Measurements from ENCODE around the gene S100A10. TPM values are rescaled to one million over a fixed set of nuclear protein-coding genes. Genes with fewer than 3 reads are reported as not detected.
A peak's percentile ranks its signal among the peaks of the same experiment; 100 is the strongest.

S100A10 gene
- total RNA-seq, 1 donor from 2014 or later = 438 TPM

DNA sequence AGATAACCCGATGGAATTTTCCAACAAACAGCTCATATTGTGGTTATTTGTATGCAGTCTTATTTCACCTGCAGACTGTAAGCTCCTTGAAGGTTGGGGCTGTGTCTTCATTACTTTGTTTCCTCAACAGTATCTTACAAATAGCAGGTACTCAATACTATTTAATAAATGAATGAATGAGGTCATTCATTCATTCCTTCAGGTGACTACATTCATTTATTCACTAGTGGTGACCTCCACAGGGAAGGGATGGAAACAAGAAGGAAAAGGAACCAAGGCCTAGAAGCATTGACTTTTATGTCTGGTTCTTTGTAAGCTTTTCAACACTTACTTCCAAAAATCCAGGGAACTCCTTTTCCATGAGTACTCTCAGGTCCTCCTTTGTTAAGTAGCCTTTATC, 7.9 kb downstream of the S100A10 start:
- H3K9me3 Mint-ChIP-seq (ENCODE audit: low read depth) = no peaks in the 10 kb centered on the region
- peaks cover 31% of the 10 kb centered on the region for H3K36me3 Mint-ChIP-seq (ENCODE audit: insufficient read depth)
- DNase-seq (ENCODE audit: low spot score, unreplicated experiment) = no peak
- H3K27ac Mint-ChIP-seq = no peak overlapping the region
- TF ChIP-seq, protein P1, sequence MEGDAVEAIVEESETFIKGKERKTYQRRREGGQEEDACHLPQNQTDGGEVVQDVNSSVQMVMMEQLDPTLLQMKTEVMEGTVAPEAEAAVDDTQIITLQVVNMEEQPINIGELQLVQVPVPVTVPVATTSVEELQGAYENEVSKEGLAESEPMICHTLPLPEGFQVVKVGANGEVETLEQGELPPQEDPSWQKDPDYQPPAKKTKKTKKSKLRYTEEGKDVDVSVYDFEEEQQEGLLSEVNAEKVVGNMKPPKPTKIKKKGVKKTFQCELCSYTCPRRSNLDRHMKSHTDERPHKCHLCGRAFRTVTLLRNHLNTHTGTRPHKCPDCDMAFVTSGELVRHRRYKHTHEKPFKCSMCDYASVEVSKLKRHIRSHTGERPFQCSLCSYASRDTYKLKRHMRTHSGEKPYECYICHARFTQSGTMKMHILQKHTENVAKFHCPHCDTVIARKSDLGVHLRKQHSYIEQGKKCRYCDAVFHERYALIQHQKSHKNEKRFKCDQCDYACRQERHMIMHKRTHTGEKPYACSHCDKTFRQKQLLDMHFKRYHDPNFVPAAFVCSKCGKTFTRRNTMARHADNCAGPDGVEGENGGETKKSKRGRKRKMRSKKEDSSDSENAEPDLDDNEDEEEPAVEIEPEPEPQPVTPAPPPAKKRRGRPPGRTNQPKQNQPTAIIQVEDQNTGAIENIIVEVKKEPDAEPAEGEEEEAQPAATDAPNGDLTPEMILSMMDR (IDR thresholded peaks at IDR 0.05; ENCODE audit: unreplicated experiment) = no peak
- no peak overlapping the region for H3K4me3 Mint-ChIP-seq (ENCODE audit: low read depth)
- no peaks in the 10 kb centered on the region for H3K27me3 Mint-ChIP-seq
- peaks cover 37% of the 10 kb centered on the region for H3K4me1 Mint-ChIP-seq (ENCODE audit: low read depth)

DNA sequence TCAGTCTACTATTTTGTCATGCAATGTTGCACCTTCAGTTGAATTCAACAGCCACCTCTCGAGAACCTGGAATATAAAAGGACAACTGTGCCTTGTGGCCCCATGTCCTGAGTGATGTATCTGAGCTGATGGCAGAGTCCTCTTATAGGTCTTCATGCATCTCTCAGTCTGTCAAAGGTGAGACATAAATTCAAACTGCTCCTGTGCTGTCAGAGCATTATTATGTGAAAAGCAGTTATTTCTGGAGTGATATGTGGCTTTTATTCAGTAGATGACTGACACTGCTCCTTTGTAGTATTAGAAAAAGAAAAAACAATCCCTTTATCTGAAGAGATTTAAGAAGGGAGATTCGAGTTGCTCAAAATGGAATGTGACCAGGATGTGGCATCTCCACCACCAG, 8.4 kb downstream of the S100A10 start:
- TF ChIP-seq, protein P1 (IDR thresholded peaks at IDR 0.05; ENCODE audit: unreplicated experiment) = no peak
- Mint-ChIP-seq H3K4me1 (ENCODE audit: low read depth) (peaks cover 32% of the 10 kb centered on the region), H3K27ac (no peak overlapping the region), H3K27me3 (no peaks in the 10 kb centered on the region), H3K9me3 (ENCODE audit: low read depth) (no peaks in the 10 kb centered on the region), H3K4me3 (ENCODE audit: low read depth) (no peak overlapping the region), H3K36me3 (ENCODE audit: insufficient read depth) (peaks cover 33% of the 10 kb centered on the region)
- no peak for DNase-seq (ENCODE audit: low spot score, unreplicated experiment)

DNA sequence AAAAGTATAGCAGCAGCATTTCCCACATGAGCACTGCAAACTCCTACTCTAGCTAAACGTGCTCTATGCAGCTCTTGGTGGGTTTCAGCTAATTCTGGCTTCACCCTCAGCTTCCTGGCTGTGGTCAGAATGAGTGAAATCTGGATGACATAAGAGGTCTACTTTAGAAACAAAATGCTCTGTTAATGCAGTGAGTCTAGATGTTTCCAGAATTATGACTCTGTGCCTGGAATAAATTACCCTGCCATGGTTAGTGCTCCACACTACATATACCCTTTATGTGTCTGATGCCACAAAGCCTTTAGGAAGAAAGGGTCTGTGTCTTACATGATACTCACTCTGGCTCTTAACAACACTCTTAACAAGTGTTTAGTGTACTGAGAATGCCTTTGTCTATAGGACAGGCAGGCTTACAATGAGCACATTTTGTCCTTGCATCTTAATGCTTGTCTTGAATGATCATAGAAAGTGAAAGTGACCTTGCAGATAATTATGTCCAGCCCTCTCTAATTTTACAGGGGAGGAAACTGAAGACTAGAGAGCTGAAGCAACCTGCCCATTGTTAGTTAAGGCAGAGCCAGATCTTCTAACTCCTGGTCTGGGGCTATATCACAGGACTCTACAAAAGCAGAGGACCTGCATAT, 9.2 kb downstream of the S100A10 start:
- no peak overlapping the region for H3K27ac Mint-ChIP-seq
- H3K27me3 Mint-ChIP-seq = no peaks in the 10 kb centered on the region
- peaks cover 36% of the 10 kb centered on the region for H3K36me3 Mint-ChIP-seq (ENCODE audit: insufficient read depth)
- TF ChIP-seq, protein P1 (IDR thresholded peaks at IDR 0.05; ENCODE audit: unreplicated experiment) = no peak
- H3K9me3 Mint-ChIP-seq (ENCODE audit: low read depth) = no peaks in the 10 kb centered on the region
- H3K4me1 Mint-ChIP-seq (ENCODE audit: low read depth) = peaks cover 24% of the 10 kb centered on the region
- no peak overlapping the region for H3K4me3 Mint-ChIP-seq (ENCODE audit: low read depth)
- no peak for DNase-seq (ENCODE audit: low spot score, unreplicated experiment)

DNA sequence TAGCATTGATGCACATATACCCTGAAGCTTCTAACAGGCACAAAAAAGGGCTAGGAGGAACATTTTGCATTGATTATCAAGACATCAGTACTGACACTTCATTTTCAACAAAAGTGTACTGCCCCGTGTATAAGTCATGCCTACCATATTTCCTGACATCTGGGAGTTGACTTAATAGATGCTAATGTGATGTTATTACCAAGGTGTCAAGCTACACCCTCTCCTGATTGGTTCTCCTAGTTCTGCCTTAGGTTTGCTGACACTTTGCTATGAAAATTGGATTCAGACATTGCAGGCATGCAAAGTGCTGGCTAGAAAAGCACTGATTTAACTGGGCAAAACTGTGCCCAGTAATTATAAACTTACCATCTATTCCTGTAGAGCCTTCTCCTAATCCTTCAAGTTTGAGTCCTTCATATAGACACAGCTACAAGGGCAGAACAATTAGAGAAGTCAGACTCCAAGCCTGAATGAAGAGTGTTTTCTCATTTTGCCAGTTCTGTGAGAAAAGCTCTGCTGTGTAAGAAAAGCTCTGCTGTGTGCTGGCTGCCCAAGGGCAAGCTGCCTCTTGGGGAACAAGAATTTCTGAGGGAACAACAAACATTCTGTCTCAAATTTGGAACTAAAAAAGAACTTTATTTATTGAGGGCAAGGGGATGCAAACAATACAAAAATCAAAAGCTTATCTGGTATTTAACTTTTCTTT, 11.2 kb downstream of the S100A10 start:
- Mint-ChIP-seq H3K36me3 (ENCODE audit: insufficient read depth) (peaks cover 36% of the 10 kb centered on the region), H3K27ac (peak overlapping the region; percentile 63), H3K4me1 (ENCODE audit: low read depth) (peaks cover 15% of the 10 kb centered on the region), H3K27me3 (no peaks in the 10 kb centered on the region), H3K9me3 (ENCODE audit: low read depth) (no peaks in the 10 kb centered on the region), H3K4me3 (ENCODE audit: low read depth) (no peak overlapping the region)
- TF ChIP-seq, protein P1 (IDR thresholded peaks at IDR 0.05; ENCODE audit: unreplicated experiment) = no peak
- DNase-seq (ENCODE audit: low spot score, unreplicated experiment) = no peak

DNA sequence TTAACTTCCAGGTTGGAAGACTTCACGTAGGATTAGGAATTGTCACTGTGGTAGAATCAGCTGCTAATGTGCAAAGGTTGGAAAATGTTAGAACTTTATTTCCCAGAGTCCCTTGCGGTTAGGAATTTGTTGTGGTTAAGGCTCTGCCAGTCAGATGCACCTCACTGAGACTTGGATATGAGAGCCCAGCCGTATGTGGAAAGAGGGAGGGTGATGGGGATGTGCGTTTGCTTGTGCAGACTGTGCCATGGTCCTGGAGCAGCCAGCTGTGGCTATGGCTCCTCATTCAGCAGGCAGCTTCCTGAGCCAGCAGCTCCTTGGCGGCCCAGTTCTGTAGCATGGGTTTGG, 12.5 kb downstream of the S100A10 start:
- H3K27me3 Mint-ChIP-seq = no peaks in the 10 kb centered on the region
- TF ChIP-seq, protein P1 (IDR thresholded peaks at IDR 0.05; ENCODE audit: unreplicated experiment) = no peak
- no peak overlapping the region for H3K27ac Mint-ChIP-seq
- H3K4me3 Mint-ChIP-seq (ENCODE audit: low read depth) = no peak overlapping the region
- no peak for DNase-seq (ENCODE audit: low spot score, unreplicated experiment)
- H3K36me3 Mint-ChIP-seq (ENCODE audit: insufficient read depth) = peaks cover 32% of the 10 kb centered on the region
- H3K4me1 Mint-ChIP-seq (ENCODE audit: low read depth) = peaks cover 22% of the 10 kb centered on the region
- H3K9me3 Mint-ChIP-seq (ENCODE audit: low read depth) = no peaks in the 10 kb centered on the region
